GM19467 (cell line): ENCODE data around the gene APOL6.

Source experiments
- ATAC-seq: cut with Tn5 transposase; IDR thresholded peaks from one replicate; pipeline ENCODE4 v1.9.1; 2021; ENCODE audit warnings: mild to moderate bottlenecking, moderate library complexity; ENCODE audit not compliant: unreplicated experiment

The APOL6 gene

GRCh38 chr22:35712672-35713071 lies 64.4 kb downstream of the APOL6 start:
- ATAC-seq, result no peak

GRCh38 chr22:35717572-35717971 lies 69.3 kb downstream of the APOL6 start, which contains the start of gene APOL5:
Gene APOL5 (plus strand): TSS chr22:35717872. CDS start chr22:35717872, 0 bp downstream.
- no peak for ATAC-seq
